ENCODE results near the gene RTN3. TPM values are rescaled to one million over a fixed set of nuclear protein-coding genes. Genes with fewer than 3 reads are reported as not detected.

Gene RTN3
- total RNA-seq, 4 donors from 2014 or later, result 47.9 to 132 (median 101) TPM

GRCh38 chr11:63705526-63705925 lies 24.2 kb downstream of the RTN3 start:
- DNase-seq, result no peak
- H3K4me1 ChIP-seq, result peaks cover 0 to 6% (median 0%) of the 10 kb centered on the region in 4 donors
- H3K27me3 ChIP-seq, result no peaks in the 10 kb centered on the region
- no peak overlapping the region for H3K4me3 ChIP-seq
- no peaks in the 10 kb centered on the region for H3K9me3 ChIP-seq
- no peak overlapping the region for H3K27ac ChIP-seq
- H3K36me3 ChIP-seq, result no peaks in the 10 kb centered on the region
- TF ChIP-seq CTCF (IDR thresholded peaks at IDR 0.05) (no peak), POLR2A (IDR thresholded peaks at IDR 0.05) (no peak)

GRCh38 chr11:63708764-63709163 lies 27.5 kb downstream of the RTN3 start:
- no peaks in the 10 kb centered on the region for H3K36me3 ChIP-seq
- H3K4me3 ChIP-seq, result no peak overlapping the region
- TF ChIP-seq CTCF (IDR thresholded peaks at IDR 0.05) (no peak), POLR2A (IDR thresholded peaks at IDR 0.05) (no peak)
- no peaks in the 10 kb centered on the region for H3K9me3 ChIP-seq
- H3K27ac ChIP-seq, result no peak overlapping the region
- no peaks in the 10 kb centered on the region for H3K27me3 ChIP-seq
- H3K4me1 ChIP-seq, result peaks cover 0 to 6% (median 0%) of the 10 kb centered on the region in 4 donors
- no peak for DNase-seq

DNA sequence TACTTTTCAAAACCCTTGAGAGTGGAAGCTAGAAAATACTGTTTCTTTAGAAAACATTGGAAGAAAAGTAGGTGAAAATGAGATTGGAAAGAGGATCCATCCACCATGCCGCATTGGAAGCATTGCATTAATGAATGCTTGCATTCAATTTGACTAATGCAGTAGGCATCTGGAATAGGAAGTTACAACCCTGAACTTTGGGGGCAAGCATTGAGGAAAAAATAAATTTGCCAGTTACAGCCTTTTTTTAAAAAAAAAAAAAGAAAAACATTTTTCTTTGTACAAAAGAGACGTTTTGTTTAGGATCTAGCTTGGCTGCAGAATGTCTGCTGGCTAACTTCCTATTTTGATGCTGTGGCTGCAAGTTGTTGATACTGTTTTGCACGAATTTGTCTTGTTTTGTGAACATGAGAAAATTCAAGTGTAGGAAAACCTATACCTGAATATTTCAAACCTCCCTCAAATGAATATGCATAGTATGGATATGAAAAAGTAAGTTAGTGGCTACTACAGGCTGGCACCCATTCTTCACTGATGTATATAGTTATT lies 28.1 kb downstream of the RTN3 start:
- no peak overlapping the region for H3K4me3 ChIP-seq
- no peaks in the 10 kb centered on the region for H3K36me3 ChIP-seq
- no peak for TF ChIP-seq CTCF (IDR thresholded peaks at IDR 0.05)
- no peak for TF ChIP-seq POLR2A (IDR thresholded peaks at IDR 0.05)
- peaks cover 0 to 6% (median 0%) of the 10 kb centered on the region in 4 donors for H3K4me1 ChIP-seq
- H3K27me3 ChIP-seq, result no peaks in the 10 kb centered on the region
- H3K9me3 ChIP-seq, result no peaks in the 10 kb centered on the region
- no peak for DNase-seq
- no peak overlapping the region for H3K27ac ChIP-seq

GRCh38 chr11:63710476-63711217 lies 29.3 kb downstream of the RTN3 start:
- TF ChIP-seq CTCF (IDR thresholded peaks at IDR 0.05), result peak in 1 of 6 experiments; percentile 13
- TF ChIP-seq POLR2A (IDR thresholded peaks at IDR 0.05), result no peak
- H3K4me1 ChIP-seq, result peaks cover 0 to 6% (median 0%) of the 10 kb centered on the region in 4 donors
- H3K9me3 ChIP-seq, result no peaks in the 10 kb centered on the region
- no peaks in the 10 kb centered on the region for H3K27me3 ChIP-seq
- H3K4me3 ChIP-seq, result no peak overlapping the region
- DNase-seq, result no peak
- H3K36me3 ChIP-seq, result no peaks in the 10 kb centered on the region
- H3K27ac ChIP-seq, result no peak overlapping the region

GRCh38 chr11:63711838-63712237 lies 30.5 kb downstream of the RTN3 start:
- Histone ChIP-seq H3K36me3 (no peaks in the 10 kb centered on the region), H3K4me3 (no peak overlapping the region), H3K27ac (no peak overlapping the region), H3K9me3 (no peaks in the 10 kb centered on the region), H3K4me1 (peaks cover 0 to 6% (median 0%) of the 10 kb centered on the region in 4 donors), H3K27me3 (no peaks in the 10 kb centered on the region)
- no peak for DNase-seq
- TF ChIP-seq CTCF (IDR thresholded peaks at IDR 0.05) (no peak), POLR2A (IDR thresholded peaks at IDR 0.05) (no peak)
